ENCODE measurements around the gene ERCC2. TPM values are rescaled to one million over a fixed set of nuclear protein-coding genes. Genes with fewer than 3 reads are reported as not detected.
A peak's percentile ranks its signal among the peaks of the same experiment; 100 is the strongest.

The ERCC2 gene
- total and polyA plus RNA-seq, 2 of the 8 experiments (the other 6 are each of a cell fraction or from before 2014, with no cell fraction given) = 107 to 117 TPM

- no peak overlapping the region for H2BK120ac ChIP-seq (replicated peaks; ENCODE audit: low read depth, low read length)
- H3K23me2 ChIP-seq (ENCODE audit: low read depth, low read length) = peaks cover 6% of the 10 kb centered on the region; the same call in 1 of the 2 replicates
- no peak overlapping the region for H3K56ac ChIP-seq (replicated peaks; ENCODE audit: insufficient read length, low read depth, low read length)
- H2AK5ac ChIP-seq (ENCODE audit: low read depth, low read length) = no peak overlapping the region
- H3K79me2 ChIP-seq (ENCODE audit: control insufficient read depth in 1 of 2, insufficient read depth in 2 of 2, low read length in 2 of 2) = no peaks in the 10 kb centered on the region
- H3K9ac ChIP-seq (replicated peaks in 1 of 4; ENCODE audit: extremely low read depth in 1 of 4, low read depth in 3 of 4, low read length in 3 of 4) = peak overlapping the region in 1 of 4 experiments; percentile 10; a peak in 1 of 7 replicates
- no peak overlapping the region for H3K14ac ChIP-seq (ENCODE audit: insufficient read length)
- H3K79me1 ChIP-seq (ENCODE audit: low read depth, low read length) = no peaks in the 10 kb centered on the region
- peak overlapping the region; percentile 40 for H4K91ac ChIP-seq (replicated peaks; ENCODE audit: insufficient read length, low read length)
- peak overlapping the region; percentile 34; the same call in 1 of the 2 replicates for H2BK15ac ChIP-seq (ENCODE audit: low read length)
- peak overlapping the region; percentile 28 to 70 (median 36) for H3K4me3 ChIP-seq (ENCODE audit: extremely low read depth in 1 of 4, insufficient read depth in 2 of 4, low read depth in 3 of 4, low read length in 4 of 4)
- no peak overlapping the region for H3K23ac ChIP-seq (ENCODE audit: insufficient read length)
- H2AFZ ChIP-seq (ENCODE audit: low read length) = 0 out of 2 replicates have a peak overlapping the region, but pooled peaks have one; percentile 1
- H2BK20ac ChIP-seq (ENCODE audit: low read length) = no peak overlapping the region
- H3K27ac ChIP-seq (ENCODE audit: low read depth, low read length) = no peak overlapping the region
- no peak overlapping the region for H2BK5ac ChIP-seq (ENCODE audit: low read depth, low read length)
- TF ChIP-seq E2F6 (IDR thresholded peaks at IDR 0.05) (no peak), ZNF274 (IDR thresholded peaks at IDR 0.05; ENCODE audit: borderline replicate concordance, extremely low read depth, low read length) (no peak), EZH2 (IDR thresholded peaks at IDR 0.05; ENCODE audit: low read depth, low read length, severe bottlenecking) (no peak), MAFK (IDR thresholded peaks at IDR 0.05; ENCODE audit: low read depth, low read length) (no peak), NANOG (IDR thresholded peaks at IDR 0.05; ENCODE audit: insufficient read depth, low read depth, low read length, poor library complexity, severe bottlenecking) (no peak), SRF (IDR thresholded peaks at IDR 0.05; ENCODE audit: low read depth, low read length) (no peak), KDM1A (IDR thresholded peaks at IDR 0.05; ENCODE audit: borderline replicate concordance, low read length) (no peak)
- ChIA-PET POLR2A (ENCODE audit: partially characterized antibody) (interaction anchor here (0.7 to 1.1 kb wide), 2 partner anchors 40 to 216 kb away, joined by 3 to 4 read pairs; no protein-coding TSS in a partner anchor), CTCF (ENCODE audit: partially characterized antibody) (interaction anchor here (1.0 to 1.2 kb wide), 2 partner anchors 9 to 63 kb away, joined by 3 read pairs; partner anchors contain the start of gene PPP1R13L)
- H3K9me3 ChIP-seq (ENCODE audit: insufficient read depth in 2 of 2, low read depth in 1 of 2, low read length in 1 of 2) = no peaks in the 10 kb centered on the region
- FAIRE-seq (no peak), DNase-seq (ENCODE audit: low read depth in 1 of 2, low spot score in 2 of 2) (no peak)
- H3K4ac ChIP-seq (replicated peaks; ENCODE audit: insufficient read length, low read depth, low read length) = peak overlapping the region; percentile 78
- peaks cover 0 to 3% (median 0%) of the 10 kb centered on the region in 4 experiments; a peak in 4 of 7 replicates for H3K4me1 ChIP-seq (replicated peaks in 1 of 4; ENCODE audit: control insufficient read depth in 3 of 4, insufficient read depth in 4 of 4, low read length in 3 of 4)
- no peak overlapping the region; the same call in 1 of the 2 replicates for H4K8ac ChIP-seq (ENCODE audit: extremely low read depth, insufficient read depth, low read length)
- no peak overlapping the region for H3K18ac ChIP-seq (ENCODE audit: extremely low read depth, low read length)
- 28% methylated on average over 16 of the region's 25 CpGs; no CpG with 5 or more reads in 1 of the 2 experiments for WGBS, 2 experiments (ENCODE audit: extremely low coverage in 1 of 2, insufficient coverage in 1 of 2, insufficient read length in 1 of 2, insufficient replicate concordance in 2 of 2, low coverage in 1 of 2, low lambda C conversion rate in 2 of 2, missing lambda C conversion rate in 1 of 2)
- H3K4me2 ChIP-seq (ENCODE audit: insufficient read depth in 1 of 2, low read depth in 2 of 2, low read length in 2 of 2) = peak overlapping the region; percentile 76 to 77
- H3K27me3 ChIP-seq (replicated peaks in 1 of 4; ENCODE audit: control insufficient read depth in 3 of 4, extremely low read depth in 1 of 4, insufficient read depth in 3 of 4, low read length in 3 of 4) = peaks cover 4 to 16% (median 13%) of the 10 kb centered on the region in 4 experiments; a peak in 6 of 7 replicates
- H3K36me3 ChIP-seq (ENCODE audit: control insufficient read depth in 2 of 4, insufficient read depth in 4 of 4, low read length in 3 of 4) = no peaks in the 10 kb centered on the region
- H4K20me1 ChIP-seq (replicated peaks in 1 of 2; ENCODE audit: control insufficient read depth in 1 of 2, insufficient read depth in 2 of 2, low read length in 2 of 2) = peaks cover 3 to 13% of the 10 kb centered on the region in 2 experiments
- H4K5ac ChIP-seq (ENCODE audit: insufficient read length, low read depth, low read length) = no peak overlapping the region
- peak overlapping the region; percentile 83; the same call in 1 of the 2 replicates for H2BK12ac ChIP-seq (ENCODE audit: low read depth, low read length)
Measured at GRCh38 chr19:45340899-45341453, 29.4 kb downstream of the ERCC2 start.
